Skin of body (tissue), 2 donors: ENCODE measurements around the gene NTRK2. TPM values are rescaled to one million over a fixed set of nuclear protein-coding genes. Genes with fewer than 3 reads are reported as not detected.

Source experiments
- DNase-seq: peaks from one replicate; lab custom pipeline; 2025; lab: John Stamatoyannopoulos, UW
- total RNA-seq: library from RNA; depleted of rRNA; stranded (reverse); fragments of >200 nt; gene quantifications from one replicate; pipeline ENCODE4 v1.2.3, GENCODE V29; 2014

NTRK2 gene
- total RNA-seq, 1 donor from 2014 or later: 35.3 TPM

DNA sequence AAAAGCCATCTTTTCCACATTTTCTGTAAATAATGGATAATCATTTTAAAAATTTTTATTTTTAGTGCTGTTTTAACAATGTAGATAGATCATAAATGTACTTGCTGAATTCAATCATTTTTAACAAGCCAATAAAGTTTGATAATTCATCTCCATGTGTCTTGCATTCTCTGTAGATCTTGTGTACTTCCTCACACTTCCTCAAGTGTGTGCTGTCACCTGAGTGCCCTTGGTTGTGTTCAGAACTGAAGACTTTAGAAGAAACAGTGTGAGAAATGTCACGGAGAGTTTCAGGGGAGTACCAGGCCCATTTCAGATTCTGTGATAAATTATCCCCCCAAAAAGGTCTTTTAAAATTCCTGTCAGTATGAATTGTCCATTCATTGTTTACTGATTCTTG is 146.0 kb downstream of the NTRK2 start:
- DNase-seq: no peak

DNA sequence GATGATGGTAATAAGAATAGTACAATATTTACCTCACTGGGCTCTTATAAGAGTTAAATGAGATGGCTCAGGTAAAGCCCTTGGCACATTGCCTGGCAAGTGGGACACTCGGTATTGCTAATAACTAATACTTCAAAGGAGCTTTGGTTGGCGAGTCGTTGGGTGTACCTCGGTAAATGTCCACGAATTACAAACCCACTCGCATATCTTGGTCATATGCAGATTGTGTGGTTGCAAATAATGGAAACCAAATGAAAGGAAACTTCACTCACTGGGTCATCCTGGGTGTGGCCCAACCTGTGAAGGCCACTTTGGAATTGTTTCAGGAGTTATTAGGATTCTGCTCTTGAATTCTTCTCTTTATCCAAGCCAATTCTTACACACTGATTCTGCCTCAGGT is 147.5 kb downstream of the NTRK2 start:
- DNase-seq: no peak

DNA sequence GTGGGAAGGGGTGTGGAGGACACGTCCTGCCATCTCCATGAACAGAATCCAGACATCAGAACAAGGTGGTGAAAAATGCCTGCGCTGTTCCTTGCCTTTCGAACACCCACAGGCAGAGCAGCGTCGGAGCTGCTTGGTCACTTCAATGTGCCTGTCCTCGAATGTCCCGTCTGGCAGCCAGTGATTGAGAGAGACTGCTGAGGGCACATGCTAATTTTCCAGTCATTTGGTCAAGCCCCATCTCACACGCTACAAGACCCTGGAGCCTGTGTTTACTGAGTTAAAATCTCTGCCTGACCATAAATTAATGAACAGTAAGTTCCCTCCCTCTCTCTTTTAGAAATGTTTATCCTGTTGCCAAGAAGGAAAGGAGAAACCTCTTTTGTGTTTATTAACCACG is 149.3 kb downstream of the NTRK2 start:
- DNase-seq: no peak

DNA sequence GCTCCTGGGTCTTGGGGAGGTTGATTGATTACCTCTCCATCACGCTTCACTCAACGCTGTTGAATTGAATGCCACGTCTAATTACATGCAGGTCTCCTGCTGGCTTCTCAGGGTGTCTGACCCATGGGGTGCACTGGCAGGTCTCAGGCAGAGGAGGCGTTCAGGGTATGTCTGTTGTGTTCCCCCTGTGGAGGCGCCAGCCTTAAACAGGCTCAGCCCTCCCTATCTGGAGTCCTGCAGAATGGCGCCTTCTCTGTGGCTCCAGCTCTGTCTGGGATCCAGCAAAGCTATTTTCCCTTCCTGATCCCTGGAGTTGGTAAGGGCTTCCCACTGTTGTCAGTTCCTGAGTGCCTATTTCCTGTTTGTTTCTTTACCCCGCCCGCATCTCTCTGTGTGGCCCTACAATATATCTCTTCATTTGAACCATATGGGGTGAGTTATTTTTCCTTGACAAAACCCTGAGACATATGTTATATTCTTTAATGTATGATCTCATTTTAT is 150.0 kb downstream of the NTRK2 start:
- DNase-seq: peak; percentile 91

DNA sequence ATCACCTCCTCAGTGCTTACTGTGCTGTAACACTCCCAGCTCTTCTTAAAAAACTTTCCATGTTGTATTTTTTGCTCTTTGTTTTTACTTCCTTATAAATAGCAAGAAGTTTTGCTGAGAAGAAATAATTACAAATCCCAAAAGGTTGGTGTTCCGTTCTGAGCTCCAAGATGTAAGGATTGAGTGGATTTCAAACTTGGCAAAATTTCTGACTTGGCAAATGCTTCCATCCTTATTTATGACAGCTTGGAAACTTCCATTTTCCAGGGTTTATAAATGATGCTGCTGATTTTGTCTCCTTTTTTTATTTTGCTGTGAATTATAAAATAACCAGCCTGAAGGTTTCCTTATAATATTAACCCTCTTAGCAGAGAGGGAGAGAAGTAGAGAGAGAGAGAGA is 151.9 kb downstream of the NTRK2 start:
- DNase-seq: peak; percentile 92

DNA sequence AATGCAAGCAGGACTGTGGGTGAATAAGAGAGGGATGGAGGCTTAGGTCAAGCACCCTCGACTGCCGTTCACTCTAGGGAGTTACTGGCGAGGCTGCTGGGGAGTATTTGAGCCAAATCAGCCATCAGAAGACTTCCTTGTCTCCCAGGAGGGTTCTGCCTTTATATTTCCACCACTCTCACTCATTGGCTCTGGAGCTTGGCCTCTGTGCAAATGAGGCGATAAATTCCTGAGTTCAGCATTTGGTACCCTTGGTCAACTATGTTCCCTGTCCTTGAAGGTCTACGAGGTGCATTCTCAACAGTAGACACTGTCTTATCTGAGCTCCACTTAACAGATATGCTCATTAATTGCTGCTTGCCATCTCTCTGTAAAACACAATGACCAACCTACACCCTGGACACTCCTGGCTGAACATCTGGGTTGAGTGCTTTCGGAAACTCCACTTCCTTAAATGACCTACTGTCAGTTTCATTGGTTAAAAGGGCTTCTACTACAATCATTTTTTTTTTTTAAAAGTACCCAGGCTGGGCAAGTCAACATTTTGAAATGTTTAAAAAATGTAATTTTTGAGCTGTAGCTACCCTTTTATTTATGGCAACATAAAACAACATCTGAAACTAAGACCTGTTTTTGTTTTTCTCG is 153.2 kb downstream of the NTRK2 start:
- no peak for DNase-seq

GRCh38 chr9:84823421-84824271 is 154.1 kb downstream of the NTRK2 start:
- DNase-seq: peak; percentile 65

DNA sequence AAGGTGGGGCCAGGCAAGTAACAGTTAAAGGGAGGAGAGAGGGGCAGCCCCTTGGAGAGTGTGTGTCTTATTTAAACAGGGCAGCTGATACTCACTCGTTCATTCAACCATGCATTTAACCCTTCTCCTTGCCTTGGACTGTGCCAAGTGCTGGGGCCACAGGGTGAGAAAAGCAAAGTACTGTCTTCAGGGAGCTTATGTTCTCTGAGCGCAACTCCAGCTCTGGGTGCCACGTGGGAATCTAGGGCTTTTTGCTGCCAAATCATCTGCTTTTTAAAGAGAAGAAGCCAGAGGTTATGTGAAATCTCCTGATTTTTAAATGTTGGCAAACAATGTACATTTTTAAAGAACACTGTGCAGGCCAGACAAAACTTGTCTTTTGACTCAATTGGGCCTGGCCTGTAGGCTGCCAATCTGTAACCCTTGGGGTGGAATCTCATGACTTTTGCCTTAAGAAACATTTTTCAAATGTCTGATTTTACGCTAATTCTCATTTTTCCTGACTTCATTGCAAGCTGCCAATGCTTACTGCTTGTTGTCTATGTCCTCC is 157.8 kb downstream of the NTRK2 start:
- DNase-seq: peak; percentile 63

DNA sequence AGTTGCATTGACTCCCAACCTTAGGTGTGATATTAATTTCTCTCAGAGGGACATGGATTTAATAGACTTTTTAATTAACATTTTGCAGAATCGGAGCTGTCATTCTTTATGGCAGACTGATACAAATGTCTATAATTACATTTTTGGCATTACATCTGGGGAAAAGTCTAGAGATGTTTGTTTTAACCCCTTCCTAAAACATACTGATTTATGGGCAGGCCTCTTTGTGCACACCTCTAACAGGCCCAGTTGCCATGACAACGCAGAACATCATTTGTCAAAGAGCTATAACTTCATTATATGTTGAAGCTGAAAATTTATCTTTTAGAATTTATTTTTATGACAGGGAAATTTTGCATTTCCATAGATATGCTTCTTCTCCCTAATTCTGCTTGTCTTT is 158.5 kb downstream of the NTRK2 start:
- DNase-seq: no peak

GRCh38 chr9:84829471-84829870 is 159.9 kb downstream of the NTRK2 start:
- DNase-seq: no peak

DNA sequence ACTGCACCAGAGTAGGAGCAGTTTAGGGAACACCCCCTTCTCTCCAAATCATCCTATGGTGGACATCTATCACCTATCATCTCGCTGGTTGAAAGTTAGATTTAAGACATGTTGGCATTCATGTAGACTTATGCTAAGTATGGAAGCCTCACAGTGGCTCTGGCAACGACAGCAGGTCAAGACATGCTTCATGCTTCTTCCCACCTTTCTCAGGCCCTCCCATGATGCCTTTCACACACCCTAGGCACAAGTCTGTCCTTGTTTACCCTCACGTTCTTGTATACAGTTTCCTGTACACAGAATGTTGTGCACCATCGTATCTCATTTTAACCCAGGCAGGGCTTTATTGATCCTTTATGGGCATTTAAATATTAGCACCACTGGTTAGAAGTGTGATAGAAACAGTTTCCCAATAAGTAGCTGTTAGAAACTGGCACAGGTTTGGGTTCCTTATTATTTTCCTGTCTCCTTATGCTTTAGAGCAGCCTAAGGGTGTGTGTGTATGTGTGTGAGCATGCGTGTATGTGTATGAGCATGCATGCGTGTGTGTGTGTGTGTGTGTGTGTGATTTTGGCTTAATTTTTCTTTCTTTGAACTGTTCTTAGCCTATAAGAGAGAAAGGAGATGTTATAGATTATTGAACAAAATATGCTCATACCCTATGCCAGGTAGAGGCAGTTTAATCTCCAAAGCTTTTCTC is 160.6 kb downstream of the NTRK2 start:
- DNase-seq: no peak

DNA sequence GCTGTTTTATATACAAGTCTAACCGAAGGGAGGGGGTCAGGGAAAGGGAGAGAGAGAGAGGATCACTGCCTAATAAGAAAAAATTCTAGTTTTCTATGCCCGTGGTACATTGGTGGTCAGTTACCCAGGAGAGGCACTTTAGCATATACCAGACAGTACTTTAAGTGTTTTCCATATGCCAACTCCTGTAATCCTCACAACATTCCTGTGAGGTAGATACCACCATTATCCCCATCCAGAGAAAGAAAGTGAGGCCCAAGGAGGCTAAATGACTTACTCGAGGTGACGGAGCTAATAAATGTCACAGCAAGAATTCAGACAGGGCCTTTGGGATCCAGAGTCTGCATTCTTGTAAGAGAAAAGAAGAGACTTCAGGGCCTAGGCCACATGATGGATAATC is 161.8 kb downstream of the NTRK2 start:
- no peak for DNase-seq

- no peak for DNase-seq
Observed at GRCh38 chr9:84832453-84832852, 162.9 kb downstream of the NTRK2 start.

DNA sequence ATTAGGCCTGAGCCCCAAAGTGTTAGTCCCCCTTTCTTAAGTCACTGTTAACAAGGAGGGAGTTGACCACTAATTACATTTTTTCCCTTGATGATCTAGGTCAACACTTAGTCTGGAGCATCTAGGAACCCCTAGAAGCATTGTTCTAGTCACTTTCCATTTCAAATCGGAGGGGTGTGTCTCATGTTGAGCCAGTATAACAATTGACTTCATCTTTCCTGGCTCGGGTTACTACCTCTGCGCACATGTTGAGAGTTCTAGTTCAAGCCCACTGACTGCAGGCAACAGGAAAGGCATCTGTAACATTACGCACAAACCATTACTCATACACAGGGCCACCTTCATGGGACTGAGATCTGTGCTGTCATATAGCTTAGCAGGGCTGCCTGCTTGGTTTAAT is 164.9 kb downstream of the NTRK2 start:
- DNase-seq: no peak

GRCh38 chr9:84835745-84836144 is 166.2 kb downstream of the NTRK2 start:
- no peak for DNase-seq

DNA sequence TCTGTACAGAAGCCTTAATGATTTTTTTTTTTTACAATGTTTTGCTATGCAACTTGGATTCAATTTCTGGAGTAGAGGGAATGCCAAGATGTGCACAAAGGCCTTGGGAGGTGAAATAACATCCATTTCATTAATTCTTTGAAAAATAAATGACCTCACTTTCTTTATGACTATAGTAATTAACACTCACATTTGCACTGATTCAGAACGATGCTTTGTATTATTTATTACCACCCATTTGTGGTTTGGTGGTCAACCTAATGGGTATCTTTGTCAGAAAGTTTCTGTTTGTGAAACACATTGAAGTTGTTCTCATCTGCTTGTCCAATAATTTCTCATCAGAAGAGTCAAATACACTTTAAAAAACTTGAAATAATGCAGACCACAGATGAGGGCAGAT is 169.3 kb downstream of the NTRK2 start:
- no peak for DNase-seq

- DNase-seq: peak; percentile 63
Observed at GRCh38 chr9:84839541-84839940, 170.0 kb downstream of the NTRK2 start.

- DNase-seq: peak; percentile 9
Observed at GRCh38 chr9:84841931-84842330, 172.4 kb downstream of the NTRK2 start.

- no peak for DNase-seq
Observed at GRCh38 chr9:84843175-84843824, 173.8 kb downstream of the NTRK2 start.

GRCh38 chr9:84845956-84846900 is 176.7 kb downstream of the NTRK2 start:
- DNase-seq: peak; percentile 9
